Uterus (tissue), 4 donors: Measurements from ENCODE around the gene COL5A1. TPM values are rescaled to one million over a fixed set of nuclear protein-coding genes. Genes with fewer than 3 reads are reported as not detected.
A peak's percentile ranks its signal among the peaks of the same experiment; 100 is the strongest.
"Not testable (repeated sequence)": the region's sequence is repeated elsewhere in the genome, so short reads cannot be mapped to it uniquely, and the experiment has no call there.

Experiments used
- DNase-seq, 2 donors: peaks; one replicate each; pipeline ENCODE4 v3.0.0-alpha.2; 2019 to 2020
- H3K27ac ChIP-seq, 2 donors: fragments of 200-600 bp; sonication (generic); 1 replicate in 1 of 2; 2 replicates in 1 of 2; pipeline ENCODE4 v1.5.1; 2016 to 2018
- H3K27me3 ChIP-seq, 2 donors: fragments of 200-600 bp; sonication (generic); one replicate each; pipeline ENCODE4 v1.5.1; 2018 to 2019; ENCODE audit warnings: control low read depth in 1 of 2
- H3K36me3 ChIP-seq, 2 donors: fragments of 200-600 bp; sonication (generic); one replicate each; pipeline ENCODE4 v1.5.1; 2019; ENCODE audit warnings: control low read depth in 1 of 2
- H3K4me1 ChIP-seq, 2 donors: fragments of 200-600 bp; sonication (generic); one replicate each; pipeline ENCODE4 v1.5.1; 2018 to 2019; ENCODE audit warnings: control low read depth in 1 of 2
- H3K4me3 ChIP-seq, 2 donors: fragments of 200-600 bp; sonication (generic); 1 replicate in 1 of 2; 2 replicates in 1 of 2; pipeline ENCODE4 v1.5.1; 2018 to 2019; ENCODE audit warnings: mild to moderate bottlenecking in 1 of 2
- H3K9me3 ChIP-seq, 2 donors: fragments of 200-600 bp; sonication (generic); one replicate each; pipeline ENCODE4 v1.5.1; 2019; ENCODE audit warnings: control low read depth in 1 of 2
- CTCF ChIP-seq, 4 experiments: fragments of 200-600 bp in 2 of 4; fragments of 450-650 bp in 2 of 4; sonication (generic) in 2 of 4; IDR thresholded peaks; one replicate each; pipeline ENCODE4 v1.5.1; 2016 to 2019; ENCODE audit warnings: antibody characterized with exemption in 4 of 4, mild to moderate bottlenecking in 2 of 4, moderate library complexity in 1 of 4
- POLR2A ChIP-seq, 2 donors: fragments of 450-650 bp; IDR thresholded peaks; one replicate each; pipeline ENCODE4 v1.6.1; 2016; ENCODE audit warnings: antibody characterized with exemption in 2 of 2, mild to moderate bottlenecking in 1 of 2, moderate library complexity in 1 of 2
- intact Hi-C: fragments of 100-400 bp; cut with DNase I; formaldehyde crosslinking; loops from one replicate; pipeline ENCODE4 v1.15.1; 2023; ENCODE audit warnings: low total_unique reads
- total RNA-seq, 4 donors: library from RNA; depleted of rRNA in 3 of 4; stranded (reverse); fragments of >200 nt in 3 of 4; gene quantifications; one replicate each; pipeline versions ENCODE4 v1.1.0 to v1.2.4, GENCODE V29; 2014 to 2023
- donor health status: DM: yes; HTN: yes; CAD: no.

Gene COL5A1
- total RNA-seq, 4 donors from 2014 or later, result 21.2 to 604 (median 129) TPM

GRCh38 chr9:134641990-134642384, 384 bp downstream of the COL5A1 start:
- TF ChIP-seq POLR2A (IDR thresholded peaks at IDR 0.05), result no peak
- no peak for TF ChIP-seq CTCF (IDR thresholded peaks at IDR 0.05)
- no peaks in the 10 kb centered on the region for H3K36me3 ChIP-seq
- intact Hi-C loops, result loop anchor here (10.0 kb wide), 1 partner anchor 187 kb away; no protein-coding TSS in a partner anchor
- peak overlapping the region; percentile 91 to 98 for H3K27ac ChIP-seq
- peak overlapping the region; percentile 63 to 91 for H3K4me3 ChIP-seq
- H3K9me3 ChIP-seq, result no peaks in the 10 kb centered on the region
- H3K4me1 ChIP-seq, result peaks cover 6 to 11% of the 10 kb centered on the region in 2 donors
- DNase-seq, result no peak
- no peaks in the 10 kb centered on the region for H3K27me3 ChIP-seq

- H3K9me3 ChIP-seq, result no peaks in the 10 kb centered on the region
- intact Hi-C loops, result loop anchor here (10.0 kb wide), 1 partner anchor 188 kb away; no protein-coding TSS in a partner anchor
- H3K27ac ChIP-seq, result peak overlapping the region; percentile 91 to 98
- peak overlapping the region; percentile 63 to 91 for H3K4me3 ChIP-seq
- TF ChIP-seq CTCF (IDR thresholded peaks at IDR 0.05) (peak in 2 of 4 experiments; percentile 16 to 24), POLR2A (IDR thresholded peaks at IDR 0.05) (peak in 1 of 2 donors; percentile 24)
- peaks cover 12 to 14% of the 10 kb centered on the region in 2 donors for H3K4me1 ChIP-seq
- H3K27me3 ChIP-seq, result no peaks in the 10 kb centered on the region
- H3K36me3 ChIP-seq, result no peaks in the 10 kb centered on the region
- DNase-seq, result peak; percentile 86 to 90
These were observed 980 bp downstream of the COL5A1 start for GRCh38 chr9:134642385-134643181.

- Histone ChIP-seq H3K4me1 (peaks cover 14% of the 10 kb centered on the region in 2 donors), H3K36me3 (no peaks in the 10 kb centered on the region), H3K27me3 (no peaks in the 10 kb centered on the region), H3K27ac (peak overlapping the region; percentile 91 to 98), H3K9me3 (no peaks in the 10 kb centered on the region), H3K4me3 (peak overlapping the region; percentile 63 to 91)
- TF ChIP-seq CTCF (IDR thresholded peaks at IDR 0.05) (no peak), POLR2A (IDR thresholded peaks at IDR 0.05) (no peak)
- DNase-seq, result peak; percentile 62 to 77
- intact Hi-C loops, result loop anchor here (10.0 kb wide), 1 partner anchor 188 kb away; no protein-coding TSS in a partner anchor
These were observed 1.6 kb downstream of the COL5A1 start for GRCh38 chr9:134643222-134643671.

- intact Hi-C loops, result loop anchor here (10.0 kb wide), 1 partner anchor 190 kb away; no protein-coding TSS in a partner anchor
- not testable (repeated sequence) for DNase-seq, H3K36me3 ChIP-seq, H3K27me3 ChIP-seq, H3K9me3 ChIP-seq
- Histone ChIP-seq H3K27ac (peak overlapping the region; percentile 87 to 98), H3K4me1 (peaks cover 14 to 25% of the 10 kb centered on the region in 2 donors), H3K4me3 (peak overlapping the region; percentile 23 to 44)
These were observed 2.8 kb downstream of the COL5A1 start for GRCh38 chr9:134644401-134644724.

GRCh38 chr9:134644725-134645606, 3.4 kb downstream of the COL5A1 start:
- intact Hi-C loops, result loop anchor here (10.0 kb wide), 1 partner anchor 190 kb away; no protein-coding TSS in a partner anchor
- peak overlapping the region; percentile 23 to 44 for H3K4me3 ChIP-seq
- TF ChIP-seq CTCF (IDR thresholded peaks at IDR 0.05), result no peak
- peak; percentile 26 to 56 for TF ChIP-seq POLR2A (IDR thresholded peaks at IDR 0.05)

More at GRCh38 chr9:134644725-134645606, 3.4 kb downstream of the COL5A1 start:
- H3K27ac ChIP-seq, result peak overlapping the region; percentile 87 to 98
- DNase-seq, result peak; percentile 87 to 95
- H3K36me3 ChIP-seq, result no peaks in the 10 kb centered on the region
- no peaks in the 10 kb centered on the region for H3K27me3 ChIP-seq
- no peaks in the 10 kb centered on the region for H3K9me3 ChIP-seq
- peaks cover 14 to 26% of the 10 kb centered on the region in 2 donors for H3K4me1 ChIP-seq
